Measurements from ENCODE around the gene SMG6. TPM values are rescaled to one million over a fixed set of nuclear protein-coding genes. Genes with fewer than 3 reads are reported as not detected.

Gene SMG6
- total and polyA plus RNA-seq, 2 donors (not counting 1 experiment from before 2014, with no cell fraction given): 10.6 to 35.5 TPM

DNA sequence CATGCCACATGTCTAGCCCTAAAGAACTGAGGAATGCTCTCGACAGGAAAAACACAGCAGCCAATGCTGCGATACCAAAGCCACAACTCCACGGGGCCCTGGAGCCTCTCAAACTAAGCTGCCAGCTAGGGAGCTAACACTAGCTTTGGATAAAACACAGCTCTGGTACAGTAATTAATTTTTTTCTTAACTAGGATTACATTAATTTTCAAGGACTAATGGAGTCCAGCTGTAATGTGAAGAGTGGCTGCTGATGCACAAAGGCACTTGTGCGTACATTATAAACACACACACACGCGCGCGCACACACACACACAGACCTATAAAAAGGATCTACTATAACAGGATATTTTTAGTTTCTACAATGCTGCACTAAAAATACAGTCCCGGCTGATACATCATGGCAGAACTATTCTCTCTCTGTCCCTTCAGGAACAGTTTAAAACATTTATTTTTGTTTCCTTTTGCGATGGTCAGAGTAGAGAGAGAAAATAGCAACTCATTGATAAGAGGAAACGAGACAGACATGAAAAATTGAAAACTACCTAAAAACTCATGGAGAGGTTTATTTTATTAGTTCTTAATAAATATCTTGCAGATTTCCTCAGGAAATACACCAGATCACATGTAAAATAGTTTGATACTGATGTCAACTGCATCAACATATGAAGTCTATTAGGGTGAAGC, 88.5 kb downstream of the SMG6 start:
- CTCF ChIA-PET: interaction anchor here (1.0 to 2.7 kb wide), 3 partner anchors 30 to 167 kb away, joined by 3 to 9 read pairs (median 7); partner anchors contain the start of gene HIC1
- peak overlapping the region; percentile 52 for H3K9ac ChIP-seq (ENCODE audit: low read length)

More for the DNA sequence above, 88.5 kb downstream of the SMG6 start:
- Mint-ChIP-seq H3K4me3 (peak overlapping the region; percentile 80), H3K27me3 (no peaks in the 10 kb centered on the region), H3K4me1 (peaks cover 31% of the 10 kb centered on the region), H3K9me3 (ENCODE audit: insufficient read depth) (no peaks in the 10 kb centered on the region), H3K27ac (peak overlapping the region; percentile 78)
- peak overlapping the region; percentile 76 for H3K4me2 ChIP-seq (replicated peaks; ENCODE audit: low read depth, low read length, poor library complexity, severe bottlenecking)
- peaks cover 20 to 26% of the 10 kb centered on the region in 2 donors for H3K4me1 ChIP-seq (ENCODE audit: control insufficient read depth in 2 of 2, insufficient read depth in 2 of 2, low read length in 2 of 2)
- POLR2A ChIA-PET: interaction anchor here (0.5 to 0.6 kb wide), 2 partner anchors 51 to 125 kb away, joined by 3 read pairs; no protein-coding TSS in a partner anchor
- H2AFZ ChIP-seq (ENCODE audit: insufficient read depth, low read depth, low read length, poor library complexity, severe bottlenecking): peak overlapping the region; percentile 78
- H3K27me3 ChIP-seq (replicated peaks in 1 of 4; ENCODE audit: control extremely low read depth in 1 of 4, control insufficient read depth in 3 of 4, insufficient read depth in 4 of 4, low read length in 3 of 4): no peaks in the 10 kb centered on the region
- H3K4me3 ChIP-seq (ENCODE audit: control extremely low read depth in 1 of 5, extremely low read depth in 1 of 5, insufficient read depth in 1 of 5, low read depth in 2 of 5, low read length in 4 of 5): peak overlapping the region in 4 of 5 experiments; percentile 11 to 58 (median 38)
- TF ChIP-seq, protein P1, sequence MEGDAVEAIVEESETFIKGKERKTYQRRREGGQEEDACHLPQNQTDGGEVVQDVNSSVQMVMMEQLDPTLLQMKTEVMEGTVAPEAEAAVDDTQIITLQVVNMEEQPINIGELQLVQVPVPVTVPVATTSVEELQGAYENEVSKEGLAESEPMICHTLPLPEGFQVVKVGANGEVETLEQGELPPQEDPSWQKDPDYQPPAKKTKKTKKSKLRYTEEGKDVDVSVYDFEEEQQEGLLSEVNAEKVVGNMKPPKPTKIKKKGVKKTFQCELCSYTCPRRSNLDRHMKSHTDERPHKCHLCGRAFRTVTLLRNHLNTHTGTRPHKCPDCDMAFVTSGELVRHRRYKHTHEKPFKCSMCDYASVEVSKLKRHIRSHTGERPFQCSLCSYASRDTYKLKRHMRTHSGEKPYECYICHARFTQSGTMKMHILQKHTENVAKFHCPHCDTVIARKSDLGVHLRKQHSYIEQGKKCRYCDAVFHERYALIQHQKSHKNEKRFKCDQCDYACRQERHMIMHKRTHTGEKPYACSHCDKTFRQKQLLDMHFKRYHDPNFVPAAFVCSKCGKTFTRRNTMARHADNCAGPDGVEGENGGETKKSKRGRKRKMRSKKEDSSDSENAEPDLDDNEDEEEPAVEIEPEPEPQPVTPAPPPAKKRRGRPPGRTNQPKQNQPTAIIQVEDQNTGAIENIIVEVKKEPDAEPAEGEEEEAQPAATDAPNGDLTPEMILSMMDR (IDR thresholded peaks at IDR 0.05): no peak
- TF ChIP-seq EZH2 (IDR thresholded peaks at IDR 0.05; ENCODE audit: borderline replicate concordance, insufficient read depth, low read depth, low read length, poor library complexity, severe bottlenecking): no peak
- H3K9me3 ChIP-seq (ENCODE audit: control extremely low read depth in 1 of 3, control insufficient read depth in 2 of 3, insufficient read depth in 1 of 3, low read length in 2 of 3): peaks cover 0 to 7% (median 0%) of the 10 kb centered on the region in 3 donors
- intact Hi-C loops (cut with micrococcal nuclease): loop anchor here (2.0 kb wide), 1 partner anchor 30 kb away; no protein-coding TSS in a partner anchor
- H4K20me1 ChIP-seq (ENCODE audit: control insufficient read depth, insufficient read depth, low read length, poor library complexity, severe bottlenecking): no peaks in the 10 kb centered on the region
- peak; percentile 47 for DNase-seq
- peaks cover 15% of the 10 kb centered on the region for H3K79me2 ChIP-seq (ENCODE audit: control insufficient read depth, insufficient read depth, low read length)
- 17% methylated on average over 3 of the region's 11 CpGs for WGBS (ENCODE audit: insufficient coverage)
- H3K27ac ChIP-seq (ENCODE audit: low read length in 2 of 2): peak overlapping the region; percentile 64 to 91
- peaks cover 0 to 4% of the 10 kb centered on the region in 2 experiments for H3K36me3 ChIP-seq (replicated peaks in 1 of 2; ENCODE audit: control extremely low read depth in 1 of 2, control insufficient read depth in 1 of 2, extremely low read depth in 1 of 2, insufficient read depth in 2 of 2, low read length in 1 of 2)
- ATAC-seq (ENCODE audit: low read depth): no peak

Data from B cell (primary cell).